NCI-H748 treated with DMSO at 0.1 percent for 48 hours (cell line): ENCODE data around the gene B4GALT2.

ENCODE experiments used
- DNase-seq: peaks from one replicate; lab custom pipeline; 2025; lab: John Stamatoyannopoulos, UW

The B4GALT2 gene

DNA sequence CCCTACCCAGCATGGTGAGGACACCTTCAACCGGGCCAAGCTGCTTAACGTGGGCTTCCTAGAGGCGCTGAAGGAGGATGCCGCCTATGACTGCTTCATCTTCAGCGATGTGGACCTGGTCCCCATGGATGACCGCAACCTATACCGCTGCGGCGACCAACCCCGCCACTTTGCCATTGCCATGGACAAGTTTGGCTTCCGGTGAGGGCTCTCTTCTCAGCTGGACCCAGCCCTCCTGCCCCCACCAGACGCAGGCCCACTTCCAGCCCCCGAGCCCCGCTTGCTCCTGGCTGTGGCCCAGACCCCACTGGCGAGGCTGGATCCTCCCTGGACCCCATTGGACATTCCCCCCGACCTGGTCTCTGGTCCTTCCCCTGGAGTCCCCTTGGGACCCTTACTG lies 5.8 kb downstream of the B4GALT2 start:
- DNase-seq = no peak

DNA sequence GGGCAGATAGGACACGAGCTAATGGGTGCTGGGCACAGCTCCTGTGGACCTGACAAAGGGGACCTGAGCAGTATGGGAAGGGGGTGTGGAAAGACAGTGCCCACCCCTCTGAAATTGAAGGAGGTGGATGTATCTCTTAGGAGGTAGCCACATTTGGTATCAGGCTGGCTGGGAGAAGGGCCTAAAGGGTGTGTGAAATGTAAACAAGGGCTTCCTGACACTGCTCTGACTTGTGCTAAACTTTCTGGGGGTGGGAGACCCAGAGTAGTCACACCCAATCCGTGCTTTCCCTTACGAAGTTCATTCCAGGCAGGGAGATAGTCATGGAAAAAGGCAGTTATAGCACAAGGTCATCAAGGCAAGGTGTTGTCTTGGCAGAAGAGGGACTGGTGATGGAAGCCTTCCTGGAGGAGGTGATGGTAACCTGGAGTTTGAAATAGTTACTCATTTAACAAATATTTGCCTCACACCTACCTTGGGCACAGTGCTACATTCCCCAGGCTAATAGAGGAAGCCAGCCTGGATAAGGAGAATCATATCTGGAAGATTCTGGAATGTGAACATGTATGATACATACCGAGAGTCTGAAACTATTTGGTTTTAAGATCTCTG lies 7.1 kb downstream of the B4GALT2 start:
- no peak for DNase-seq

DNA sequence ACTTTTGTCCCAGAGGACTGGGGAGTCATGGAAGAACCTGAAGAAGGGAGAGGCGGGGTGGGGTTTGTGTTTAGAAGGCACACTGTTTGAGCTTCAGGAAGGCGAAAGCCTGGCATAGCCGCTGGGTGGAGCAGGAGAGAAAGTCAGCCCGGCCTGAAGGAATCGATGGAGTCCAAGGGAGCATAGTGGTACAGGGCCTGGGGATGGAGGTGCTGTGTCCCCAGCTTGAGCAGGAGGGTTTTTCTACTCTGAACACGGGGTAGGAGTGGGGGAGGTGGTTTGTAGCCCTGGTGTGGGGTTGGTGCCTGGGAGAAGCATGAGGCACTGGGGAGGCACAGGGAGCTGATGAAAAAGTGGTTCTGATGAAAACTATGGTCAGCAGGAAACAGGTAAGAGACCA lies 7.7 kb downstream of the B4GALT2 start:
- DNase-seq = no peak

DNA sequence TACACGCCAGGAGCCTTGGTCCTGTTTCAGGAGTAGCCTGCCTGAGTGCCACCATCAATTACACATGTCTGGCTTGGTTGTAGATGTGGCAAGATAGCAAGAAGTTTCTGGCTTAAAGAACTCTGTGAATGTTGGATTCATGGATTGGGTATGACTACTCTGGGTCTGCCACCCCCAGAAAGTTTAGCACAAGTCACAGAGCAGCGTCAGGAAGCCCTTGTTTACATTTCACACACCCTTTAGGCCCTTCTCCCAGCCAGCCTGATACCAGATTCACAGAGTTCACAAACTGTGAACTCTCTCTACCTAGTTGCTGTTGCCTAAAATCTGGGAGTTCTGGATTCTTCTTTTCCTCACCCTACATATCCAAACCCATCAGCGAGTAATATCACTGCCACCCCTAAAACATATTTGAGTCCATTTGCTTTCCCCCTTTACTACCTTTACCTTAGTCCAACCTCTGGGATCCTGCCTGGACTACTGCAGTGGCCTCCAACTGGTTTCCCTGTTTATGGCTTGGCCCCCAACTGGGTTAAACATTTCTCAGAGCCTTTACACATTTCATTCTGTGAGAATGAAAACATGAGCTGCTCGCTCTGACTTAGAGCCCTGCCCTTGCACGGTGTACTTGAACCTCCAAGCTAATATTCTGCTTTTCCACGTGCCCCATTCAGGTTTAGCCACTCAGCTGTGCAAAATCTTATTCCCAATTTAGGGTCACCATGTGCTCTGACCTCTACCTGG lies 8.3 kb downstream of the B4GALT2 start:
- DNase-seq = no peak

DNA sequence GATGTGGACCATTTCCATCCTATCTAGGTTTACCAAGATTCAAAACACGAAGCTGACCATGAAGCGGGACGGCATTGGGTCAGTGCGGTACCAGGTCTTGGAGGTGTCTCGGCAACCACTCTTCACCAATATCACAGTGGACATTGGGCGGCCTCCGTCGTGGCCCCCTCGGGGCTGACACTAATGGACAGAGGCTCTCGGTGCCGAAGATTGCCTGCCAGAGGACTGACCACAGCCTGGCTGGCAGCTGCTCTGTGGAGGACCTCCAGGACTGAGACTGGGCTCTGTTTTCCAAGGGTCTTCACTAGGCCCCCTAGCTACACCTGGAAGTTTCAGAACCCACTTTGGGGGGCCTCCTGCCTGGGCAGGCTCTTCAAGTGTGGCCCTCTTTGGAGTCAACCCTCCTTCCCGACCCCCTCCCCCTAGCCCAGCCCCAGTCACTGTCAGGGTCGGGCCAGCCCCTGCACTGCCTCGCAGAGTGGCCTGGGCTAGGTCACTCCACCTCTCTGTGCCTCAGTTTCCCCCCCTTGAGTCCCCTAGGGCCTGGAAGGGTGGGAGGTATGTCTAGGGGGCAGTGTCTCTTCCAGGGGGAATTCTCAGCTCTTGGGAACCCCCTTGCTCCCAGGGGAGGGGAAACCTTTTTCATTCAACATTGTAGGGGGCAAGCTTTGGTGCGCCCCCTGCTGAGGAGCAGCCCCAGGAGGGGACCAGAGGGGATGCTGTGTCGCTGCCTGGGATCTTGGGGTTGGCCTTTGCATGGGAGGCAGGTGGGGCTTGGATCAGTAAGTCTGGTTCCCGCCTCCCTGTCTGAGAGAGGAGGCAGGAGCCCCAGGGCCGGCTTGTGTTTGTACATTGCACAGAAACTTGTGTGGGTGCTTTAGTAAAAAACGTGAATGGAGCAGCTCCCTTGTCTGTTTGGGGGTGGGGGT lies 11.5 kb downstream of the B4GALT2 start:
- no peak for DNase-seq

DNA sequence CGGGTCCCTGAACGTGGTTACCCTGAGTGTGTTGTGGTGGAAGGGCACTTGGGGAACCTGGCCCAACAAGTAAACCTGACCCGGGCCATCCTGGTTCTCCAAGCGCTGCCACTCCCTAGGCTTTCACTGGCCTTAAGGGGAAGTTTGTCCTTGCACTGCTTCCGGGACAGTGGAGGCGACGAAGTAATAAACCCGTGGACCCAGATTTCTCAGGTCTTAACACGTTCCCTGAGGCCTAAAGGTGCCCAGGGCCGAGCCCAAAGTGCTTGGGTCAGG lies 12.1 kb downstream of the B4GALT2 start:
- no peak for DNase-seq

DNA sequence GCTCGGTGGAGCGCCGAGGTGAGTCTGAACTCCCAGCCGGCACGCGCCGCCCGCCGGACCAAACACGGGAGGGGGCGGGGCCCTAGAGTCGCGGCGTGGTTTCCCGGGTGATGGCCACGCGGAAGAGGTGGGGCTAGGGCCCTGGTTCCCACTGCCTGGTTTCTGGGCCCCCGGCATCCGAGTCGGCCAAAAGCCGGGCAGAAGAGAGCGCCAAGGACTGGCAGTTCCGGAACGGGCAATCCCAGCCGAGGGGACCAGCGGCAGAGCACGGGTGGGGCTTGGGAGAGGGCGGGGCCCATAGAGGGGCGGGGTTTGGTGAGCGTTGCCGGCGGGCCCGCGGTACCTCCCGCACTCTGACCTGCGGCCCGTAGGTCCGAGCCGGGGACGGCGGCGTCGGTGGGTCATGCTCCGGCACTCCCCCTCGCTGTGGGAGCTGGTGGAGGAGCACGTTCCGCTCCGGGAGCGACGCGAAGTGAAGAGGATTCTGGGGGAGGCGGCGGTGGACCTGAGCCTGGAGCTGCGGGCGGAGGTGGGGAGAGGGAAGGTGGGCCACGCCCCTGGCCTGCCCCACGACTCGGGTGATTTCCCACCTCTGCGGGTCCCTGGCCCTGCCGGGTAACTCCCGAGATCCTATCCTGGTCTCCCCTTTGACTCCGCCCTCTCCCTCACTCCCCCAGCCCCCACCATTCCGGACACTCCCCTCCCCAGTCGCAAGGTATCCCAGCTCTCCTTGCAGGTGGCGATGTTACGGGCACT lies 12.6 kb downstream of the B4GALT2 start, which contains the start of gene CCDC24:
TSS of gene CCDC24 (plus strand) at position 124 of the 756 bp plus-strand sequence. CDS start at position 404, 280 bp downstream.
- DNase-seq = peak; percentile 87

DNA sequence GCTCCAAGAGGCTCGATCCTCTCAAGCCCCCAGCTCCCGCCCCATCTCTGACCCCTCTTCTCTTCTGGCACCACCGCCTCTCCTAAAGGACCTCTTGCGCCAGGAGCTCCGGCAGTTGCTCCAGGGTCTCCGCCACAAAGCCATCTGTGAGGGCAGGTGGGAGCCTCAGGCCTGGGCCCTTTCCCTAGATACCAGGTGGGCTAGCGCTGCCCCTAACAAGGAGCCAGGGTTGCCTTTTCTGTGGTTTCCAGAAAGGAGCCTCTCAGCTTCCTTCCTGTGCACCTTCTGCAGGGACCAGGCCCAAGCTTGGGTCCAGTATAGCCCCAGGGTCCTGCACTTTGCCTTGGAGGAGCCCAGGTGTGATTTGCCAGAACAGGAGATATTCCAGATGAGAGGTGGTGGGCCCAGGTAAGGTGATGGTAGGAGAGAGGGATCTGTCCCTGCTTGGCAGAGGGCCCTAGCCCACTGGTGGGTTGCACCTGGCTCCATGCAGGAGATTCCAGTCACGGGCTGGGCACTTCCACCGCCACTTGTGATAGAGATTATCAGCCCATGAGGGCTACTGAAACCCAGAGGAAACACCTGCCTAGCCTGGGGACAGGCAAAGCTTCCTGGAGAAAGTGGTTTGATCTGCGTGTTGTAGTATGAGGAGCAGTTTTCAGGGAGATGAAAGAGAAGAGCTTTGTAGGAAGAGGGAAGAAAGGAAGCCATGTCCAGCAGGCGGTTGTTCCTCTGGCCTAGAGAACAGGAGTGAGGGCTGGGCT lies 13.4 kb downstream of the B4GALT2 start:
- no peak for DNase-seq

DNA sequence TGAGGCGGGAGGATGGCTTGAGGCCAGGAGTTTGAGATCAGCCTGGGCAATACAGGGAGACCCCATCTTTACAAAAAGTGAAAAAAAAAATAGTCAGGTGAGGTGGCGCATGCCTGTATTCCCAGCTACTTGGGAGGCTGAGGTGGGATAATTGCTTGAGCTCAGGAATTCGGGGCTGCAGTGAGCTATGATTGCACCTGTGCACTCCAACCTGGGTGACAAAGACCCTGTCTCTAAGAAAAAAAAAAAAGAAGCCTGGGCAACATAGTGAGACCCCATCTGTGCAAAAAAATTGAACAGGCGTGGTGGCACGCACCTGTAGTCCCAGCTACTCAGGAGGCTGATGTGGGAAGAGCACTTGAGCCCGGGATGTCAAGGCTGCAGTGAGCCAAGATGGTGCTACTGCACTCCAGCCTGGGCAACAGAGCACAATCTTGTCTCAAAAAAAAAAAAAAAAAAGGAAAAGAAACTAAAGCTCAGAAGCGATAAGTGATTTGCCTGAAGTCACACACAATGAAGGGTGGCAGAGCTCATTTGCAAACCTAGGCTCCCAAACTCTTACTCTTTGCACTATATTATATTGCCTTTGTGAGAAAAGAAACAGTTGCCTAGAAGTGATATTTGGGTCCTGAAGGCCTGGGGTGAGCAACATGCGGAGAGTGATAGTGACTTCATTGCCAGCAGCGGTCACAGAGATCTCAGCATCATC lies 14.3 kb downstream of the B4GALT2 start:
- DNase-seq = no peak

DNA sequence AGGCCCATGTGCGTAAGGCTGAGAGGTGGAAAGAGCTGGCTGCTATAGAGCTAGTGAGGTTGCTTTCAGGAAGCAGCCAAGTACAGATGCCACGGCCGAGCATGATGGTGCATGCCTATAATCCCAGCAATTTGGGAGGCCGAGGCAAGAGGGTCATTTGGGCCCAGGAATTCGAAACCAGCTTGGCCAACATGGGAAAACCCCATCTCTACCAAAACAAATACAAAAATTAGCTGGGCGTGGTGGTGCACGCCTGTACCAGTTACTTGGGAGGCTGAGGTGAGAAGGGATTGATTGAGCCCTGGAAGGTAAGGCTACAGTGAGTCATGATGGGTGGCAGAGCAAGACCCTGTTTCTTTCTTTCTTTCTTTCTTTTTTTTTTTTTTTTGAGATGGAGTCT lies 15.1 kb downstream of the B4GALT2 start:
- no peak for DNase-seq

DNA sequence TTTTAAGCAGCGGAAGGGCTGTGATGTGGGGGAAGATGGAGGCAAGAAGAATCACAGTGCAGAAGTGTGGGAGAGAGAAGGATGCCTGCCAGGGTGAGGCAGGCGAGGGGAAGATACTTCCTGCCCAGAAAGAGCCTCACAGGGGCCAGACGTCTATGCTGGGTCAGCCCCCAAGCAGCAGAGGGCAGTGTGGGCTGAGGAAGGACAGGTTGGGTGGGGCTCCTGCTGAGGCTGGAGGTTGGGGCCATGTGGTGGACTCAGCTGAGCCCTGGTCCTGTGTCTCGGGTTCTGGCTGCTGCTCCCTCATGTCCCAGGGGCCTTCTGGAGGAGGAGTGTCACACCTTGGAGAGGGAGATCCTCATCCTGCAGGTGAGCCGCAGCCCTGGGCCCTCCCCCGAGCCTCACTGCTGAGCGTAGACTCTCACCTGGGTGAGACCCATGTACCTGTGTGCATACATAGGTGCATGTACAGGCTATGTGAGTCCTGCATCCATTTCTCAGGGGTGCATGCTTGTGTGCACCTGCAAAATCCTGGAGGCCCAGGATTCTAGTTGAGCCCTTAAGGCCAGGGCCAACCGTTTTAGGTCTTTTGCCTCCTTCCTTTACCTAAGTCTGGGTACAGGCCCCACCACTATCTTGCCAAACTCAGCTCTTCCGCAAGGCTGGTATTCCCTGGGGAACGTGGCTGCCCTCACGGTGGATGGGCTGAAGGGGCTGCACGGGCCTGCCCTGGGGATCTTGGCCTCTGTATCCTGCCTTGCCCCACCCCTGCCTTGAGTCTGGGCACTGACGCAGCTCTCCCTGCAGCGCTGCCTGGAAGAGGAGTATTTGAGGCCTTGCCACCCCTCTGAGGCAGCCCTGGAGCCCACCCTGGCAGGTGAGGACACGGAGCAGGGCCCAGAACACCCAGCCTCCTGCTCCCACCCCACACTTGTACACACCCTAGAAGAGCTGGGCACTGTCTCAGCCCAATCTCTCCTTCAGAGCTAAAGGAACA lies 16.1 kb downstream of the B4GALT2 start:
- DNase-seq = no peak

DNA sequence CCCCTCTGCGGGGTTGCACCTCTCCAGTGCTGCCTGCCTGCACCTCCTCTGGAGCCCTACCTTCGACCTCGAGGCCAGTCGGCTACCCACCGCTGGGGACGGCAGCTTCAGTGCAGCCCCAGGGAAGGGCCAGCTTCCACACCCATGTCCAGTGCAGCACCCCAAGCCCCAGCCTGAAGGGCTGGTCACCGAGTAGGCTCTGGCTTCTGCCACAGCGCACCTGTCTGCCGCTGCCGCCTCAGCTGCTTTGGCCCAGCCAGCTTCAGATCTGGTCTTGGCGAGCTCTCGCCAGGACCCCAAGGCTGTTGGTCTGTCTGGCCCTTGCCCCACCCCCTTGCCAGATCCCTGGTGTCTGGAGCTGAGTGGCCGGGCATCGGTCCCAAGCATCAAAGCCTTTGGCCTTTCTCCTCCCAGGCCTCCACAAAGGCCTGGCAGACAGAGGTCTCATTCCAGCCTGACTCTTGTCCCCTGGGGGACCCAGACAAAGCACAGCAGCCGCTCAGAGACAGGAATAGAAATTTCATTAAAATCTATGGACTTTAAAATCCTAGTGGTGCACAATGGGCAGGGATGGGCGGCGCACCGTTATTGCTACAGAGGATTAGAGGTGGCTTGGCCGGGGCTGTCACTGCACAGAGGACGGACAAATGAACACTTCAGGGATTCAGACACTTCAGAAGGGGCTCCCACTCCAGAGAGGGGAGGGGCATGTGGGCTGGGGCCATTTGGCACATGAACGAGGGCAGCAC lies 17.1 kb downstream of the B4GALT2 start:
- DNase-seq = no peak

DNA sequence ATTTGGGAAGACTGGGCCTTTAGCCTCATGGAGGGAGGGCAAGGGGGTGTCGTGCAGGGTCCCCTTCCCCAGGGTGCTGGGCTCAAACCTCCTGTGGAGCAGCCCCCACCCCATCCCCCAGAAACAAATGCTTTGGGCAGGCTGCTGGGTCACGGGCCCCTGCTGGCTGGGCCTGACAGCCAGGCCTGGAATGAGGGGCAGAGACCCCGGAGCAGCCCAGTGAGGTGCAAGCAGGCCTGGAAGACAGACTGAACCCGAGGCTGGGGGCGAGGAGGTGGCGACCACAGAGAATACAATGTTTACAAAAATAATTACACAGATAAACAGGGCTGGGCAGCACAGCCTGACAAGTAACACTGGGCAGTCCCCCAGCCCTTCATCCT lies 17.7 kb downstream of the B4GALT2 start:
- no peak for DNase-seq

DNA sequence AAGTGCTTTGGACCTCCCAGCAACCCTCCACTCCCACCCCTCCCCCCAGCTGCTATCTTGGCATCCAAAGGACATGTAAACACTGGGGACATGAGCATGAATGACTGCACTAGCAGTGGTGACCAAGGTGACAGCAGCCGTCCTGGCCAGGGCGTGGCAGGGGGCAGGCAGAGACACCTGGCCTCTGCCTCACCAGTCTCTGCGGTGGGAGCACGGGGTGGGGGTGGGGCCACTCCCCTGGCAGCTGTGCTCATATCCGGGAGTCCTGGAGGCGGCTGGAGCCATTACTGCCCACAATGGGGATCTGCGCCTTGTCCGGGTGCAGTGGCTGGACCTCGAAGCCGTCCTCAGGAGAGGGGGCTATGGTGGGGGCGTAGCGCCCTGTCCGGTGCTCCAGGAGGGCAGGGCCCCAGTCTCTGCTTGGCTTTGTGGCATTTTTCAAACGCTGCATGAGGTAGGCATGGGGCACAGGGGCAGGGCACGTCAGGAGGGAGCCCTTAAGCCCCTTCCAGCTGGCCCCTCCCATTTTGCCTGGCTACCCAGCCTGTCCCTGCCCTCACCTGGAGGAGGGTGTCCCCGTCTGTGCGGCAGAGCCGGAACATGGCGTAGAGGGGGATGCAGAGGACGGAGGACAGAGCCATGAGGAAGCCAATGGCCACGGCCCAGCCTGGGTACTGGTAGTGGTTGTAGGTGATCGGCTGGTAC lies 18.4 kb downstream of the B4GALT2 start:
- peak; percentile 60 for DNase-seq

DNA sequence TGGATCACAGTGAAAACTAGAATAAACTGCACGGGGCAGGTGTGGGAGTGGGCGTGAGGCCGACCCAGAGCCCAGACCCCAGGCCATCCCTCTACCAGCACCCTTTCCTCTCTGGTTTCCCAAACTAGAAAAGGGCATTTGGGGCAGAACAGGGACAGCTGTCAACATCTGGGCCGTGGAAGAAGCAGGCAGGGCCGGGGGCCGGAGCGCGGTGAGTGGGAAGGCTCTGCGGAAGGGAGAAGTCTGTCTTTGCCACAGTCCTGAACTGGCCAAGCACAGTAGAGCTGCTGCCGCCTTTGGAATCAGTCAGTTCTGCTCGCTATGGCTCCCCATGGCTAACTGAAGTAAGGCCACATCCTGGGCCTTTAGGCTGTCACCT lies 19.0 kb downstream of the B4GALT2 start:
- DNase-seq = no peak

DNA sequence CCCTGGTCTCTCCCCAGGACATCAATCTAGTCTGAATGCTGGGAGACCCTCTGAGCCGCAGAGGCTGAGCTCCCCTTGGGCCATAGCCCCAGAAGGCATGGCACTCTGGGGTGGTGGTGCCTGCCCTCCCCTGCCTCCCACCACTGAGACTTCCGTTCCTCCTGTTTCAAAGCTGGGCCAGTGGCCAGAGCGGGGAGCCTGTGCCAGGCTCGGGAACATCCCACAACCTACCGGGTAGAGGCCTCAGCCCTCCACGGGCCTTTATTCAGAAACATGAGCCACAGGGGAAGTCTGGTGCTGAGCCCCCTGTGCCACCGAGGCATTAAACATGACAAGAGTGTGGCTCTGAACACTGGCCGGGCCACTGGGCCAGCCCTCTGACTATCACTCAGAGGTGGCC lies 20.4 kb downstream of the B4GALT2 start:
- DNase-seq = no peak

DNA sequence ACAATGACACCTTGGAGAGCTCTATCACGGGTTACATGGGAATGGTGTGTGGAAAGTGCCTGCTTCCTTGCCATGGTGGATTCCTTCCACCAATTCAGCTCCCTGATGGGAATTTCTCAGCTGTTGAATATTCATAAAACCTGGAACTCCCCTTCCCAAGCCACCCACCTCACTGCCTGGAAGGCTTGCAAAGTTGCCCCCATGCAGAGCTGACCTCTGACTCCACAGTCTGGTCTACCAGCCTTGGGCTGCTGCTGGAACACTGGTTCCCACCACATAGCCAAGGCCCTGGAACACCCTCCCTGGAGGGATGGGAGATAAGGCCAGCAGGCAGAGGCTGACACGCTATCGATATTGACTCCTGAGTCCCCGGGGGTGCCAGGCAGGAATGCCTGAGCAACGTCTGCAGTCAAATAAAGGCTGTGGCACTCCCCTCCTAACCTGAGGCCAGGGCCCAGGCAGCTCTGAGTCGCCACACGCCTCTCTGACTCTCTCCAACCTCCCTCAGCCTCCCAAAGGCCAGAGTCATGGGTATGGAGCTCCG lies 21.2 kb downstream of the B4GALT2 start:
- DNase-seq = no peak

DNA sequence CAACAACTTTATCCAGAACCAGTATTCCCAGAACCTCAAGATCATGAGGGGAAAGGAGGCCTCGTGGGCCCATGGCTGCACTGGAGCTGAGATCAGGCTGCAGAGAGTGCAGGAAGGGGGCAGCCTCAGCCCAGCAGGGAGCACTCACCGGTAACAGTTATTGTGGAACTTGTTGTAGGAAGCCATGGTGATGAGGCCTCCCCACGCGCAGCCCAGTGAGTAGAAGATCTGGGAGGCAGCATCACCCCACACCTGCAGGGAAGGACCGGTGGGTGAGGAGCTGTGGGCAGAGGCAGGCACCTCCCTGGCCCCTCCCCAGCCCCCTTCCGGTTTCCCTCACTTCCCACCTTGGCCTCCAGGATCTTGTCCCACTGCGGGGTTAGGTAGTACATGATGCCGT lies 23.2 kb downstream of the B4GALT2 start:
- DNase-seq = no peak
